ENCODE measurements around the gene SINHCAF. TPM values are rescaled to one million over a fixed set of nuclear protein-coding genes. Genes with fewer than 3 reads are reported as not detected.
"Not testable (repeated sequence)": the region's sequence is repeated elsewhere in the genome, so short reads cannot be mapped to it uniquely, and the experiment has no call there.

The SINHCAF gene, protein sequence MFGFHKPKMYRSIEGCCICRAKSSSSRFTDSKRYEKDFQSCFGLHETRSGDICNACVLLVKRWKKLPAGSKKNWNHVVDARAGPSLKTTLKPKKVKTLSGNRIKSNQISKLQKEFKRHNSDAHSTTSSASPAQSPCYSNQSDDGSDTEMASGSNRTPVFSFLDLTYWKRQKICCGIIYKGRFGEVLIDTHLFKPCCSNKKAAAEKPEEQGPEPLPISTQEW
- 119 and 211 TPM in 2 replicates for total RNA-seq (2014; rRNA removed; shearing (Covaris generic))

GRCh38 chr12:31325877-31326631, at the start of gene SINHCAF:
SINHCAF (minus strand) TSS chr12:31326150; CDS start chr12:31298204, 27,946 bp downstream.
- peak; percentile 99 for DNase-seq (ENCODE audit: low spot score)
- in situ Hi-C loops (cut with HindIII; ENCODE audit: low sequenced_read_pairs) = no loop called here

- in situ Hi-C loops (cut with HindIII; ENCODE audit: low sequenced_read_pairs) = loop anchor here (25.0 kb wide), 1 partner anchor 262 kb away; no protein-coding TSS in a partner anchor
- not testable (repeated sequence) for DNase-seq (ENCODE audit: low spot score)
Measured at GRCh38 chr12:31375422-31375821, 49.5 kb upstream of the SINHCAF start.

DNA sequence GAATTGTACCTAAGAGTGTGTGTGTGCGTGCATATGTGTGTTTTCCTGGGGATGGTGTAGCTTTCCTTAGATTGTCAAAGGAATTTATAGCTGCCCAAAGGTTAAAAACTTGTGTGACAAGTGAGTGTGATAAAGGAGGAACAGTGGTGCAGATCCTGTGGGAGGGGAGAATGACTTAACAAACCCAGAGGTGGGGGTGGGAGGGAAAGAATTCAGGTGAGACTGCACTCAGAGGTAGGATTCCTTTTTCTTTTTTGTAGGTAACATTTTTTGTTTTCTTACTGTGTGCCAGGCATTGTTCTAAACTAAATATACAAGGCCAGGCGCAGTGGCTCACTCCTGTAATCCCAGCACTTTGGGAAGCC, 45.3 kb upstream of the SINHCAF start:
- DNase-seq (ENCODE audit: low spot score) = no peak
- in situ Hi-C loops (cut with HindIII; ENCODE audit: low sequenced_read_pairs) = no loop called here

DNA sequence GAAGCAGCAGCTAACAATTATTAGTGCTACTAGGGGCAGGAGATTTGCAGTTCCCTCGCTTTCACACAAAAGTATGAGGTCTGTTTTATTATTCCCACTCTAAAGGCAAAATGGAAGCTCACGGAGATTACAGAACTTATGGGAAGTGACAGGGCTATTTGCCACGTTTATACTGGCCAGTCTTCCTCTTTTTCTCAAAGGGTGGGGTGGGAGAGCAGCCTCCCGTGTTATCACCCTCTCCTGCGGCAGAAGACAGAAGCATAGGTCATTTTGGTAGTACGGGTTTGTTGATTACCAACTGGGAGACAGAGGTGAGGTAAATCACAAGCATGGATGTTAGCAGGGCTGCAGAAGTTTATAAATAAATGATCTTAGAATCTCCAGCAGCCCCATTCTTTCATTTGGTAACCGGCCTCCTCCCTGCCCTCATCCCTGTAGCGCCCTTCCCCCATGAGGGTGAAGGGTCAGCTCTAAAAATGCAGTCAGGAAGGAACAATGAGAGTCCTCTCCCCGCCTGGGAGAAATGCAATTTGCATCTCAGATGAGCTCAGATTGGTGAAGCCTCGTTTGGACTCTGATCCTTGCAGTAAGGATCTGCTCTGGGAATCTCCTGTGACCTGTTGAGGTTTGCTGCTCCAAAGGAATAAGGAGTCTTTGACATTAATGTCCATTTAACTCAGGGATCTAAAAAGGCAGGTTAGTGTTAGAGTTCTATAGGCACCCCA, 44.7 kb upstream of the SINHCAF start:
- no peak for DNase-seq (ENCODE audit: low spot score)
- in situ Hi-C loops (cut with HindIII; ENCODE audit: low sequenced_read_pairs) = no loop called here

DNA sequence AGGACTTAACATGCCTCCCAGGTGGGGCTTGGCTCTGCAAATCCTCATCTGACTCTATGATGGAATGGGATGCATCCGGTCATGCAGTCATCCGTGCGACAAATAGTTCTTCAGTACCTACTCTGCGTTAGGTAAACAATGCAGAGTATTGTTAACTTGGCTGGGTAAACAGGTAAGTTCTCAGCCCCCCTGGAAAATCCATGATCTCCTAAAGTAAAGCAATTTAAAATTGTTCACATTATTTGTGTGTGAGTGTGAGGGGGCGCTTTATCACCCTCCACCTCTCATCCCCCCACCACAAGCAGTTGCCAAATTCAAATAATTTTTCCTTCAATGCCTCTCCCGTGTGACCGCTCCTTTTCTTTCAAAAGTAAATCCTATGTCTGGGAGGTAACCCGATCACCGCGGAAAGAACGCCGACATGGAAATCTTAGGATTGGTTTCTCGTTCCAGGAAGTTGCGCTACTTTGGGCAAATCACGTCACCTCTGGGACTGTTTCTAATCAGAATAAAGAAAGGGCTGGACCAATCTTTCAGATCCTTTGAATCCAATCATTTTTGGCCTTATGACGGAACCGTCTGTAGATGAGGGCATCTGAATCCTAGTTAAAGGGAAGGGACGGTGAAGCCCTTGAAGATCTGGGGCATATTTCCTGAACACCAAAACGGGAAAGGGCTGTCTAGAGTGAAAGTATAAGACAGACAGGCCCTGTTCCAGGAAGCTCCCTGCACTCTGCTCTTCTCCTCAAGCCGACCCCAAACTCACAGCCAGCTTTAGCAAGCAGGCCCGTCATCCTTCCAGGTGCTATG, 44.0 kb upstream of the SINHCAF start:
- in situ Hi-C loops (cut with HindIII; ENCODE audit: low sequenced_read_pairs) = no loop called here
- DNase-seq (ENCODE audit: low spot score) = no peak

DNA sequence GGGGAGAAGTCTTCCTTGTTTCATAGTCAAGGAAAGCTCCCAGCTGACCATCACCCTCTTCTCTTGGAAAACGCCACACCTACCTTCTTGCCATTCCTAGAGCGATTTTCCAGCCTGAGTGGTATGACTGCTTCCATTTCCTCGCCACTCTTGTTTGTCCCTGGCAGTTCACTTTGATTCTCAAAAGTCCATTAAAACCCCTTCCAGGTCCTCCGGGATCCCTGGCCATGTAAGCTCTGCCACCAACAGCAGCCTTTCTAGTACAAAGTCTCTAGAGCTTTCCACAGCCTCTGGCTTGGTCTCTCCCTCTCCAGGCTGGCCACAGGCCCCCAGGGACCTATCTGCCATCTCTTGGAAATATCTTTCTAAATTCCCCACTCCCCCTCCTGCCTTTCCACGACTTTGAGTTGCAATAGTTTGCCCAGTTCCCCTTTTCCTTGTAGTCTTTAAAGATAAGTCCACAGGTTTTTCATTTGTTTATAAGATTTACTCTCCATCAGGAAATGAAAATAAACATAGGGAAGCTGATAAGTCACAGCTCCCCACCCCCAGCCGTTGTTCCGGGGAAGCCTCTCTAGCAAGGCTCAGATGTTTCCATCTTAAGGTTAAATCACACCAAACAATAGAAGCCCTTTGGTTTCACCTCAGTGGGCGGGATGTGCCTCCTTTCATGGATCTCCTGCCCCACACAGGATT, 42.9 kb upstream of the SINHCAF start:
- no peak for DNase-seq (ENCODE audit: low spot score)
- in situ Hi-C loops (cut with HindIII; ENCODE audit: low sequenced_read_pairs) = no loop called here

- no peak for DNase-seq (ENCODE audit: low spot score)
- in situ Hi-C loops (cut with HindIII; ENCODE audit: low sequenced_read_pairs) = no loop called here
Measured at GRCh38 chr12:31366104-31366621, 40.2 kb upstream of the SINHCAF start.

GRCh38 chr12:31363831-31364230, 37.9 kb upstream of the SINHCAF start:
- in situ Hi-C loops (cut with HindIII; ENCODE audit: low sequenced_read_pairs) = no loop called here
- no peak for DNase-seq (ENCODE audit: low spot score)

DNA sequence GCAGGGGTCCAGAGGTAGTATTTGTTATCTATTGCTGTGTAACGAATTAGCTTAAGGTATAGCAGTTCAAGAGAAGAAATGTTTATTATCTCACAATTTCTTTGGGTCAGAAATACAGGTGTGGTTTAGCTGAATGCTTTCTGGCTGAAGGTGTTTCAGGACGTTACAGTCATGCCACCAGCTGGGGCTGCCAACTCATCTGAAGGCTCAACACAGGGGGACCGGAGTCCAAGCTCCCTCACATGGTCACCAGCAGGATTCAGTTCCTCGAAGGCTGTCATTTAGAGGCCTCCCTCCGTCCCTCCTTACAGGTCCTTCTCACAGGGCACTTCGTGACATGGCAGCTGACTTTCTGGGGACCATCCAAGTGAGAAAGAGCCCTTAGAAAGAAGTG, 37.5 kb upstream of the SINHCAF start:
- in situ Hi-C loops (cut with HindIII; ENCODE audit: low sequenced_read_pairs) = no loop called here
- DNase-seq (ENCODE audit: low spot score) = no peak

- in situ Hi-C loops (cut with HindIII; ENCODE audit: low sequenced_read_pairs) = no loop called here
- peak; percentile 41 for DNase-seq (ENCODE audit: low spot score)
Measured at GRCh38 chr12:31362759-31363415, 36.9 kb upstream of the SINHCAF start.

GRCh38 chr12:31362115-31362758, 36.3 kb upstream of the SINHCAF start:
- in situ Hi-C loops (cut with HindIII; ENCODE audit: low sequenced_read_pairs) = no loop called here
- peak; percentile 97 for DNase-seq (ENCODE audit: low spot score)

GRCh38 chr12:31361730-31362114, 35.8 kb upstream of the SINHCAF start:
- in situ Hi-C loops (cut with HindIII; ENCODE audit: low sequenced_read_pairs) = no loop called here
- no peak for DNase-seq (ENCODE audit: low spot score)

GRCh38 chr12:31355747-31356107, 29.8 kb upstream of the SINHCAF start:
- in situ Hi-C loops (cut with HindIII; ENCODE audit: low sequenced_read_pairs) = no loop called here
- no peak for DNase-seq (ENCODE audit: low spot score)

DNA sequence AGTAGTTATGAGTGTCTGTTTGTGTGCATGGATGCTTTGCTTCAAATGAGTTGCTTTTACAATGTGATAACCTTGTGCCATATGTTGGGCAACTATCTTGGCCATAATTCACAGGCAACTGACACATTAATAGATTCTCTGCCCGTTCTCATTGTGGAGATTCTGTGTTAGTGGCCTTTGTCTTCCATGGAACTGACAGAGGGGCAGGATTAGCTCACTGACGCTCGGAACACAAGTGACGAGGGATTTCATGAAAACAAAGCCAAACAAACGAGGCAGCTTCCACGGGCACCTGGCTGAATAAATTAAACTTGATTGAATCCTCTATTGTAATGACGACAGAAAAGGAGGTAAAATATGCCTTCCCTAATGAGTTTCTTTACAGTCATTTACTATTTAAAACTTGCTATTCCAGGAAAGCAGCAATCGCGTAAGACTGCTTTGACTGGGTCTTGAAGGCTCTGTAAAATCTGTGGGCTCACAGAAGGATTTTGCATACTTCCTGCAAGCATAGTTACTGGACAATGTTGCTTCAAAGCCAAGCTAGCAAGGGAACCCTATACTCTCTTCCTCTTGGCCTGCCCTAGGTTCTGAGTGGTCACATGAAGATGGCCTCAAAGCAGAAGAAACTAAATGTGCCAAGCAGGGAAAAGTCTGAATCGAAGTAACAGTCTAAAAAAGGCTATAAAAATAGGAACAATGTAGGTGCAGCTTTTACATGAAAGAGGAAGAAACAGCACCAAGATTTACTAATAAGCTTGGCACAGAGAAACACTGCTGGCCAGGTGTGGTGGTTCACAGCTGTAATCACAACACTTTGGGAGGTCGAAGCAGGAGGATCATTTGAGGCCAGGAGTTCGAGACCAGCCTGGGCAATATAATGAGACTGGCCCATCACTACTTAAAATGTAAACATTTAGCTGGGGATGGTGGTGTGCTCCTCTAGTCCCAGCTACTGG, 28.1 kb upstream of the SINHCAF start:
- peak; percentile 88 for DNase-seq (ENCODE audit: low spot score)
- in situ Hi-C loops (cut with HindIII; ENCODE audit: low sequenced_read_pairs) = no loop called here

GRCh38 chr12:31346267-31346666, 20.3 kb upstream of the SINHCAF start:
- no peak for DNase-seq (ENCODE audit: low spot score)
- in situ Hi-C loops (cut with HindIII; ENCODE audit: low sequenced_read_pairs) = no loop called here

- no peak for DNase-seq (ENCODE audit: low spot score)
- in situ Hi-C loops (cut with HindIII; ENCODE audit: low sequenced_read_pairs) = no loop called here
Measured at GRCh38 chr12:31343139-31343538, 17.2 kb upstream of the SINHCAF start.

GRCh38 chr12:31342286-31342685, 16.3 kb upstream of the SINHCAF start:
- in situ Hi-C loops (cut with HindIII; ENCODE audit: low sequenced_read_pairs) = no loop called here
- DNase-seq (ENCODE audit: low spot score) = no peak
